DLD1 (cell line): ENCODE data around the gene TAS2R1.

Experiments
- in situ Hi-C: cut with HindIII; loops from 2 replicates; pipeline ENCODE4 v1.10.0; 2017; ENCODE audit warnings: low sequenced_read_pairs

The TAS2R1 gene, protein sequence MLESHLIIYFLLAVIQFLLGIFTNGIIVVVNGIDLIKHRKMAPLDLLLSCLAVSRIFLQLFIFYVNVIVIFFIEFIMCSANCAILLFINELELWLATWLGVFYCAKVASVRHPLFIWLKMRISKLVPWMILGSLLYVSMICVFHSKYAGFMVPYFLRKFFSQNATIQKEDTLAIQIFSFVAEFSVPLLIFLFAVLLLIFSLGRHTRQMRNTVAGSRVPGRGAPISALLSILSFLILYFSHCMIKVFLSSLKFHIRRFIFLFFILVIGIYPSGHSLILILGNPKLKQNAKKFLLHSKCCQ

GRCh38 chr5:9630251-9630650, at the start of gene TAS2R1:
TSS of gene TAS2R1 (minus strand) at chr5:9630351. CDS start at chr5:9630032, 319 bp downstream.
- in situ Hi-C loops = no loop called here

- in situ Hi-C loops = no loop called here
Measured at GRCh38 chr5:9670371-9670770, 40.2 kb upstream of the TAS2R1 start.

GRCh38 chr5:9667906-9668305, 37.8 kb upstream of the TAS2R1 start:
- in situ Hi-C loops = no loop called here

- in situ Hi-C loops = no loop called here
Measured at GRCh38 chr5:9663891-9664290, 33.7 kb upstream of the TAS2R1 start.

DNA sequence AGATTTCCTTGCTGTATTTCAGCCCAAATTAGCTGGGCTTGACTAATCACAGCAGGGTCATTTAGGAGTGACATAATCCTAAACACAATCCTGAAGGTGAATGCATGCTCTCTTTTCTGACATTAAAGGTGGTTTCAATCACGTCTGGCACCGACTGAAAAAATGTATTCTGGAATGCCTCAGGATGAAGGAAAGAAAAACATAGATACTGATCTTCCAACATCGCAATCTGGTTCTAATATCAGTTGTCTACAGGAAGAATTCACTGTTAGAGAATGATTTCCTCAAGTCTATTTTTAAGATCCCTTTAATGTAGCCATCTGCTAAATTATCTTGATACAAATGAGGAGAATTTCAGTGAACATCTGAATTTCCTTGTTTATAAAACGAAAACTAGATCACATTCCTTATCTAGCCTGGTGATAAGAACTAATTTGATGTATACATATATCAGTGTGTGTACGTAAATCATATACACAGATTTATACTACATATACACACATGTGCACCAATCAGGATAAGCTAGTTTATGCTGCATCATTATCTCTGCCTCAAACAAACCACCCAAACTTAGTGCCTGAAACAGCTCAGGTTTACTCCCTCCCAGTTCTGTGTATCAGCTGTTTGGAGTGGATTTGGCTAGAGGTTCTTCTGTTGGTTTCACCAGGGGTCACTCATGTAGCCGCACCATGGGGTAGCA, 31.3 kb upstream of the TAS2R1 start:
- in situ Hi-C loops = no loop called here

DNA sequence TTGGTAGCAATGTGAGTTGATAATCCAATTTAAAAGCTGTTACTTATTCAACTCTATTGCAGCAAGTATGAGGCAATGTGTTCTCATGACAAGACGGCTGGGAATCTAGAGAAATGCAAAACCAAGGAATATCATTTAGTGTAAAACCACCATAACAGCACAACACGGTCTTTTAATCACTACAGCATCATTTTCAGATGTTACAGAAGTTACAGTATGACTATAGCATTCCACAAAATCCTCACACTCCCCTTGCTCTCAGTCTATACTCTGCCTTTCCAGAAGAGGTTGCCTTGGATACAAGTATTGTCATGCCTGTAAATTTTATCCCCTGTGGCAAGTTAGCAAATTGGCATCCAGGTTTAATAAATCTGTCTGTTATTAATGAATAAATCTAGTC, 28.6 kb upstream of the TAS2R1 start:
- in situ Hi-C loops = no loop called here

GRCh38 chr5:9657819-9658218, 27.7 kb upstream of the TAS2R1 start:
- in situ Hi-C loops = no loop called here

- in situ Hi-C loops = no loop called here
Measured at GRCh38 chr5:9655641-9656040, 25.5 kb upstream of the TAS2R1 start.

- in situ Hi-C loops = no loop called here
Measured at GRCh38 chr5:9654886-9655285, 24.7 kb upstream of the TAS2R1 start.

GRCh38 chr5:9653811-9654210, 23.7 kb upstream of the TAS2R1 start:
- in situ Hi-C loops = no loop called here

DNA sequence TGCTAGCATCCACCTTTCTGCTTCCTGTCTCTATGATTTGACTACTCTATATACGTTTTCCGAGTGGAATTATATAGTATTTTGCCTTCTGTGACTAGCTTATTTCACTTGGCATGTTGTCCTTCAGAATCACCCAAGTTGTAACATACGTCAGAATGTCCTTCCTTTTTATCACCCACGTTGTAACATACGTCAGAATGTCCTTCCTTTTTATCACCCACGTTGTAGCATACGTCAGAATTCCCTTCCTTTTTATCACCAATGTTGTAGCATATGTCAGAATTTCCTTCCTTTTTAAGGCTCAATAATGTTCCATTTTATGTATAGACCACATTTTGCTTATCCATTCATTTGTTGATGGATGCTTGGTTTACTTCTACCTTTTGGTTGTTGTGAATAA, 22.9 kb upstream of the TAS2R1 start:
- in situ Hi-C loops = no loop called here

- in situ Hi-C loops = no loop called here
Measured at GRCh38 chr5:9652295-9652694, 22.1 kb upstream of the TAS2R1 start.

- in situ Hi-C loops = no loop called here
Measured at GRCh38 chr5:9646843-9647242, 16.7 kb upstream of the TAS2R1 start.

DNA sequence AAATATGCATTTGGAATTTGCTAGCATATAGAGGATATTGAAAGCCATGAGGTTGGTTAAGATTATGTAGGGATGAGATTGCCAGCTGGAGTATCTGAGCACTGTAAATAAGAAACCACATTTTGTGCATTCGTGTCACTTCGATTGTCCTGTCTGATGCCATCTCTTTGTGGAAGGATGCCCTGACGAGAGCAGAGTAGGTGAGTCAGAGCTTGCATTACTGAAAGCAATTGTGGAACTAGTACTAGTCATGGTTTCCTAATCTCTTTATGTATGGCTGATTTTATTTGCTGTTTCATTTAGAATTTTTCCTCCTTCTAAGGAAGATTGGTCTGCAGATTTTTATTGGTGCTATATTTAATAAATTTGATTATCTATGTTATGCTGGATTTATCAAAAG, 14.5 kb upstream of the TAS2R1 start:
- in situ Hi-C loops = no loop called here

DNA sequence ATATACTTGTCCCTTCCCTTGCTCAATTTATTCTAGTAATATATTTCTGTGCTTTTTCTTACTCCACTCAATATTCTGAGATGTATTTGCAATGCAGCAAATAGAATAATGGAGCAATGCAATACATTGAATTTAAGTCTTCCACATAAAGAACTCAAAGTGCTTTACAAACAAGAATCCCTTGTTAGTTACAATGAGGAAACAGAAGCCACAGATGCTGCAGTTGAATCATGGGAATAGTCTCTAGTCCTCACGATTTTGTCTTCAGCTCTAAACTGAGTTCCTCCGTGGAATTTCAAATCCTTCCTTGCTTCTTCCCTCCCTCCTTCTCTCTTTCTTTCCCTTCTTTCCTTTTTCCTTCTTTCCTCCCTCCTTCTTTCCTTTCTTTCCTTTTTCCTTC, 12.5 kb upstream of the TAS2R1 start:
- in situ Hi-C loops = no loop called here

DNA sequence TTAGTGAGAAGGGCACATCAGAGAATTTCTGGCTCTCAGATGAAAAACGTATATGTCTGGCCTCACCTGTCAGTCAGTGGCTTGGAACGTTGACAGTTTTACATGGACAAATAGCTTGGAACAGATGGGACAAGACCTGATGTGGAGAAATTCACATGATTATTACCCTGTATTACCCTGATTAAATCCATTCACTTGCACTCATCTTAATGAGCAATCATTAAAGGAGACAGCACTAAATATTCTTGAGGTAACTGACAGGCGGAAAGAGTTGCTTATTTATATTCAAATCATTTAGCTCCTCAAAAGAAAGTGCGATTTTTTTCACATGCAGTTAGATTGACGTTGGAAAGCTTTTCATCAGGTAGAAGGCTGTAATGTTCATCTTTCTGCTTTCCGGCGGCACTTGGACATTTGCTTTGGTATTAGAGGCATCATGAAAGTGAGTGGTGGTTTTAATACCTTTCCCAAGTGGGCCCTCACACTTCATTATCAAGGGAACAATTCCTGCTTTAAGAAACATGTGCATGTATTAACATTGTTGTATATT, 11.7 kb upstream of the TAS2R1 start:
- in situ Hi-C loops = no loop called here

- in situ Hi-C loops = no loop called here
Measured at GRCh38 chr5:9632495-9632894, 2.3 kb upstream of the TAS2R1 start.

- in situ Hi-C loops = no loop called here
Measured at GRCh38 chr5:9627541-9627940, 2.6 kb downstream of the TAS2R1 start.

- in situ Hi-C loops = no loop called here
Measured at GRCh38 chr5:9626955-9627354, 3.2 kb downstream of the TAS2R1 start.

GRCh38 chr5:9625731-9626130, 4.4 kb downstream of the TAS2R1 start:
- in situ Hi-C loops = no loop called here

DNA sequence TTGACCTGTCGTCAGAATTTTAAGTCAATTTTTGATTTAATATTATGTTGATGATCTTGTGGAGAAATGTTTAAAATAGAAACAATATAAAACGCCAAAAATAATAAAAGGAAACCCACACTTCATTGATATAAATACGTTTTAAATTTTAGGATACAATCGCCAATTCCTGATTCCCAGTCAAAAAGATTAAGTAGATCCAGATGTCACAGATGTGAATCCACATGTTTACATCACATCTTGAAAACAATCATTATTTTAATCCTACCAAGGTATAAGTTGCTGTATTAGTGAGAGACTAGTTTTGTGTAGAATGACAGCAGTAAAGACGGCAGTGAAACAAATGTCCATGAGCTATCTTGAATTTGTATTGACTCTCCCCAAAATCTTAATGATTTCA, 4.9 kb downstream of the TAS2R1 start:
- in situ Hi-C loops = no loop called here

DNA sequence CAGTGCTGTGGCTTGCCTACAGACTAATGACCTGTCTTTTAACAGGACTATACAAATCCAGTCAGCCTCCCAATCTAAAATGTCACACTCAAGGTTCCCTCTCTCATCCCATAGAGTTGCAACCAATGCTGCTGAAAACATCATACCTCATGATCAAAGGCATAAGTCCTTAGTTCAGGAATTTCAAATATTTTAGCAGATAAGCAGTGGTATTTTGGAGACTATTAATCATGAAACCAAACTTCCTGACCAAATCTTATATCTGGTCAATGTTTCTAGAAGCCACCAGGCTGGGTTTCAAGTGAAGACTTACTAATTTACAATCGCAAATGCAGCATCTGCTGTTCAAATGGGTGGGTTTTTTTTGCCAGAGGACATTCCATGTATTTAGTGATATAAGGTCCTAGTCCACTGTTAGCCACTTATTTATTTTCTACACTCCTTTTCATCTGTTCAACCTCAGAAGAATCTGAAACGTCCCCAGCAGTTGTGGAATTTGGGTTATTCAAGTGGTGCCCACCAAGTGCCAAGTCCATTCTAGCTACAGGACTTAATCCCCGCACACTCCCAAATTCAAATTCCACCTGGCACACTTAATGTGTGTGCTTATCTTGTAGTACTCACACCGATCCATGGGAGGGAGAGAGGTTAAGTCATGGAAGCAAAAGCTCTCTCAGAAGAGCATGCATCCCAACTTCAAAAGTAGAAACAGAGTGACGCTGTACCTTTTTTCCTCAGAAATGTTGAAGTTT, 5.8 kb downstream of the TAS2R1 start:
- in situ Hi-C loops = no loop called here
